HL-60 (cell line): ENCODE measurements around the gene GAS2.

Experiments used
- DNase-seq, 2 experiments: peaks; one replicate each; pipeline ENCODE4 v3.0.0-alpha.2; 2010 to 2020; ENCODE audit warnings: low read depth in 1 of 2, low spot score in 1 of 2
- H3K27ac ChIP-seq: fragments of 250-450 bp; sonication (Bioruptor Pico); replicated peaks from 2 replicates; pipeline ENCODE4 v1.5.1; 2020; ENCODE audit warnings: mild to moderate bottlenecking, moderate library complexity
- H3K27me3 ChIP-seq: fragments of 250-450 bp; sonication (Bioruptor Pico); 2 replicates; pipeline ENCODE4 v1.5.1; 2021; ENCODE audit warnings: mild to moderate bottlenecking, moderate library complexity; ENCODE audit not compliant: insufficient read depth, poor library complexity, severe bottlenecking
- H3K4me3 ChIP-seq: replicated peaks from 2 replicates; pipeline ENCODE4 v1.5.1; 2011; ENCODE audit warnings: mild to moderate bottlenecking, control low read depth, low read length; ENCODE audit not compliant: insufficient read depth
- CTCF ChIP-seq: IDR thresholded peaks from one replicate; pipeline ENCODE4 v1.5.1; 2011; ENCODE audit warnings: low read length, control low read depth, inconsistent platforms; ENCODE audit not compliant: insufficient read depth
- GABPA ChIP-seq: IDR thresholded peaks from 2 replicates; pipeline ENCODE4 v1.6.1; 2012; ENCODE audit warnings: low read depth
- POLR2AphosphoS5 ChIP-seq: IDR thresholded peaks from 2 replicates; pipeline ENCODE4 v1.6.1; 2012; ENCODE audit warnings: low read depth
- REST ChIP-seq: IDR thresholded peaks from 2 replicates; pipeline ENCODE4 v1.6.1; 2012; ENCODE audit warnings: low read depth; ENCODE audit not compliant: insufficient replicate concordance
- SPI1 ChIP-seq: IDR thresholded peaks from 2 replicates; pipeline ENCODE4 v1.6.1; 2012; ENCODE audit warnings: low read depth, mild to moderate bottlenecking, borderline replicate concordance

The GAS2 gene

GRCh38 chr11:22633354-22633902 lies 33.0 kb upstream of the GAS2 start:
- Histone ChIP-seq H3K4me3 (no peak overlapping the region), H3K27ac (no peak overlapping the region), H3K27me3 (no peaks in the 10 kb centered on the region)
- no peak for TF ChIP-seq POLR2AphosphoS5
- TF ChIP-seq CTCF: no peak
- TF ChIP-seq SPI1: no peak
- TF ChIP-seq REST: no peak
- no peak for TF ChIP-seq GABPA
- DNase-seq: no peak

- no peak for TF ChIP-seq GABPA
- no peak for TF ChIP-seq REST
- no peak for TF ChIP-seq CTCF
- no peak for TF ChIP-seq POLR2AphosphoS5
- no peak for TF ChIP-seq SPI1
- Histone ChIP-seq H3K4me3 (no peak overlapping the region), H3K27me3 (no peaks in the 10 kb centered on the region), H3K27ac (no peak overlapping the region)
- DNase-seq: no peak
Measured at GRCh38 chr11:22634897-22635629, 31.3 kb upstream of the GAS2 start.

- no peak for TF ChIP-seq POLR2AphosphoS5
- TF ChIP-seq CTCF: no peak
- TF ChIP-seq SPI1: no peak
- no peak for TF ChIP-seq REST
- TF ChIP-seq GABPA: no peak
- no peak overlapping the region for H3K27ac ChIP-seq
- H3K4me3 ChIP-seq: no peak overlapping the region
- H3K27me3 ChIP-seq: no peaks in the 10 kb centered on the region
- no peak for DNase-seq
Measured at GRCh38 chr11:22635689-22636088, 30.7 kb upstream of the GAS2 start.
